GM12801 (cell line): ENCODE results near the gene RNF112.

Source experiments
- CTCF ChIP-seq: IDR thresholded peaks from one replicate; pipeline ENCODE4 v1.5.1; 2011; ENCODE audit warnings: control low read depth; ENCODE audit not compliant: insufficient read length; ENCODE audit errors: extremely low read depth

The RNF112 gene

GRCh38 chr17:19377602-19378415 lies 33.2 kb upstream of the RNF112 start:
- no peak for TF ChIP-seq CTCF

GRCh38 chr17:19378416-19379360 lies 32.3 kb upstream of the RNF112 start, which contains the start of gene MAPK7:
Gene MAPK7 (plus strand): TSS chr17:19378498. CDS start chr17:19378901, 403 bp downstream.
- no peak for TF ChIP-seq CTCF

- TF ChIP-seq CTCF = no peak
Measured at GRCh38 chr17:19379361-19380065, 31.5 kb upstream of the RNF112 start.

- no peak for TF ChIP-seq CTCF
Measured at GRCh38 chr17:19380481-19381301, 30.3 kb upstream of the RNF112 start.

GRCh38 chr17:19381361-19381740 lies 29.7 kb upstream of the RNF112 start:
- TF ChIP-seq CTCF = no peak

GRCh38 chr17:19381741-19382444 lies 29.1 kb upstream of the RNF112 start:
- no peak for TF ChIP-seq CTCF
